Measurements from ENCODE around the gene CNTN1. TPM values are rescaled to one million over a fixed set of nuclear protein-coding genes. Genes with fewer than 3 reads are reported as not detected.
A peak's percentile ranks its signal among the peaks of the same experiment; 100 is the strongest.

CNTN1 gene
- total and polyA plus RNA-seq, 2 of the 8 experiments (the other 6 are each of a cell fraction or from before 2014, with no cell fraction given), result 7.2 to 21.8 TPM

DNA sequence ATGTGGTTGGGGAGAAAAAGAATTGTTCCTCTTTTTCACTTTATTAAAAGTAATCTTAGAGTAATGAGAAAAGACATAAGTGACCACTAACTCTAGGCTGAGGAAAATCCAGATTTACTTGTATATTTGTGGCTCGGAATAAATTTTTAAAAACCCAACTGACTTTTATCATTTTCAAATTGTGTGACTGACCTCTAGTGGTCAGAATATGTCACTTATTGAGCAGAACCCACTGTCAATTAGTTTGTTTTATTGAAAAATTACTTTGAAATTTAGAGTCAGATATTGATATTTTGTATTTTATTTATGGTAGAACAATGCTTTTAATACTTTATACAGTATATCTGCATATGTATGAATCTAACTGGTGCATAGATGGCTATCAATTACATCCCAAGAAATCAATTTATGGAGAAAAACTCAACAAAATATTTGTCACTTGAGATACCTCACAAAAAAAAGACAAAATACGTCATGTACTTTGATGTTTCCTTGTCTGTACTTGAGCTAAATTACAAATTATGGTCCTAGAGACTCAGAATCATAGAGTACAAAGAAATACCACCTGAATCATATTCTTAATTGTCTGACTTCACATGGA lies 229.4 kb downstream of the CNTN1 start:
- Histone ChIP-seq H3K23me2 (ENCODE audit: low read depth, low read length) (no peaks in the 10 kb centered on the region), H3K23ac (ENCODE audit: insufficient read length) (no peak overlapping the region), H3K27ac (ENCODE audit: low read depth, low read length) (no peak overlapping the region), H3K4me2 (ENCODE audit: insufficient read depth in 1 of 2, low read depth in 2 of 2, low read length in 2 of 2) (no peak overlapping the region), H4K5ac (ENCODE audit: insufficient read length, low read depth, low read length) (no peak overlapping the region), H3K18ac (ENCODE audit: extremely low read depth, low read length) (no peak overlapping the region), H3K9ac (replicated peaks in 1 of 4; ENCODE audit: extremely low read depth in 1 of 4, low read depth in 3 of 4, low read length in 3 of 4) (no peak overlapping the region), H2BK20ac (ENCODE audit: low read length) (no peak overlapping the region), H2AK5ac (ENCODE audit: low read depth, low read length) (no peak overlapping the region), H3K27me3 (replicated peaks in 1 of 4; ENCODE audit: control insufficient read depth in 3 of 4, extremely low read depth in 1 of 4, insufficient read depth in 3 of 4, low read length in 3 of 4) (no peaks in the 10 kb centered on the region), H3K36me3 (ENCODE audit: control insufficient read depth in 2 of 4, insufficient read depth in 4 of 4, low read length in 3 of 4) (no peaks in the 10 kb centered on the region), H2AFZ (ENCODE audit: low read length) (no peak overlapping the region), H3K79me2 (ENCODE audit: control insufficient read depth in 1 of 2, insufficient read depth in 2 of 2, low read length in 2 of 2) (no peaks in the 10 kb centered on the region), H3K9me3 (ENCODE audit: insufficient read depth in 2 of 2, low read depth in 1 of 2, low read length in 1 of 2) (no peaks in the 10 kb centered on the region), H4K91ac (replicated peaks; ENCODE audit: insufficient read length, low read length) (no peak overlapping the region), H3K4me3 (ENCODE audit: extremely low read depth in 1 of 4, insufficient read depth in 2 of 4, low read depth in 3 of 4, low read length in 4 of 4) (no peak overlapping the region), H3K14ac (ENCODE audit: insufficient read length) (no peak overlapping the region), H4K8ac (ENCODE audit: extremely low read depth, insufficient read depth, low read length) (no peak overlapping the region), H2BK120ac (replicated peaks; ENCODE audit: low read depth, low read length) (no peak overlapping the region), H2BK15ac (ENCODE audit: low read length) (no peak overlapping the region), H2BK12ac (ENCODE audit: low read depth, low read length) (no peak overlapping the region), H3K4me1 (replicated peaks in 1 of 4; ENCODE audit: control insufficient read depth in 3 of 4, insufficient read depth in 4 of 4, low read length in 3 of 4) (no peaks in the 10 kb centered on the region), H3K4ac (replicated peaks; ENCODE audit: insufficient read length, low read depth, low read length) (no peak overlapping the region), H2BK5ac (ENCODE audit: low read depth, low read length) (no peak overlapping the region), H3K56ac (replicated peaks; ENCODE audit: insufficient read length, low read depth, low read length) (no peak overlapping the region), H3K79me1 (ENCODE audit: low read depth, low read length) (no peaks in the 10 kb centered on the region), H4K20me1 (replicated peaks in 1 of 2; ENCODE audit: control insufficient read depth in 1 of 2, insufficient read depth in 2 of 2, low read length in 2 of 2) (no peaks in the 10 kb centered on the region)
- DNase-seq (ENCODE audit: low read depth in 1 of 2, low spot score in 2 of 2) (no peak), FAIRE-seq (peak; percentile 45)
- POLR2A ChIA-PET (ENCODE audit: partially characterized antibody), result no interaction called here
- WGBS, 2 experiments (ENCODE audit: extremely low coverage in 1 of 2, insufficient coverage in 1 of 2, insufficient read length in 1 of 2, insufficient replicate concordance in 2 of 2, low coverage in 1 of 2, low lambda C conversion rate in 2 of 2, missing lambda C conversion rate in 1 of 2), result 59% methylated on average over 2 of the region's 2 CpGs; no CpG with 5 or more reads in 1 of the 2 experiments
- TF ChIP-seq, protein P1, sequence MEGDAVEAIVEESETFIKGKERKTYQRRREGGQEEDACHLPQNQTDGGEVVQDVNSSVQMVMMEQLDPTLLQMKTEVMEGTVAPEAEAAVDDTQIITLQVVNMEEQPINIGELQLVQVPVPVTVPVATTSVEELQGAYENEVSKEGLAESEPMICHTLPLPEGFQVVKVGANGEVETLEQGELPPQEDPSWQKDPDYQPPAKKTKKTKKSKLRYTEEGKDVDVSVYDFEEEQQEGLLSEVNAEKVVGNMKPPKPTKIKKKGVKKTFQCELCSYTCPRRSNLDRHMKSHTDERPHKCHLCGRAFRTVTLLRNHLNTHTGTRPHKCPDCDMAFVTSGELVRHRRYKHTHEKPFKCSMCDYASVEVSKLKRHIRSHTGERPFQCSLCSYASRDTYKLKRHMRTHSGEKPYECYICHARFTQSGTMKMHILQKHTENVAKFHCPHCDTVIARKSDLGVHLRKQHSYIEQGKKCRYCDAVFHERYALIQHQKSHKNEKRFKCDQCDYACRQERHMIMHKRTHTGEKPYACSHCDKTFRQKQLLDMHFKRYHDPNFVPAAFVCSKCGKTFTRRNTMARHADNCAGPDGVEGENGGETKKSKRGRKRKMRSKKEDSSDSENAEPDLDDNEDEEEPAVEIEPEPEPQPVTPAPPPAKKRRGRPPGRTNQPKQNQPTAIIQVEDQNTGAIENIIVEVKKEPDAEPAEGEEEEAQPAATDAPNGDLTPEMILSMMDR (IDR thresholded peaks at IDR 0.05; ENCODE audit: control extremely low read depth in 1 of 3, insufficient read depth in 1 of 3, low read depth in 1 of 3, low read length in 3 of 3), result peak in 2 of 3 experiments; percentile 25 to 39; a peak in 2 of 4 replicates
- TF ChIP-seq RAD21 (IDR thresholded peaks at IDR 0.05 in 1 of 2, conservative IDR thresholded peaks at IDR 0.05 in 1 of 2; ENCODE audit: low read depth in 2 of 2, low read length in 2 of 2) (peak; percentile 60 to 74), KDM4A (IDR thresholded peaks at IDR 0.05; ENCODE audit: low read depth, low read length, severe bottlenecking) (no peak), JUND (IDR thresholded peaks at IDR 0.05; ENCODE audit: low read length) (no peak)
- CTCF ChIA-PET (ENCODE audit: partially characterized antibody), result interaction anchor here (0.6 to 2.3 kb wide), 10 partner anchors 177 to 585 kb away, joined by 3 to 12 read pairs (median 4); no protein-coding TSS in a partner anchor

Measured in H1 (cell line).